Adipocyte (in vitro differentiated cells): Measurements from ENCODE around the gene OR10X1.

Experiments used
- DNase-seq: peaks from one replicate; pipeline ENCODE4 v3.0.0-alpha.2; 2015; ENCODE audit warnings: low read depth
- H3K27me3 ChIP-seq: replicated peaks from 2 replicates; pipeline ENCODE4 v1.7.0; 2013; ENCODE audit warnings: mild to moderate bottlenecking, low read length, moderate library complexity; ENCODE audit not compliant: control insufficient read depth, insufficient read depth
- H3K36me3 ChIP-seq: 2 replicates; pipeline ENCODE4 v1.7.0; 2013; ENCODE audit warnings: low read length, mild to moderate bottlenecking, moderate library complexity; ENCODE audit not compliant: control insufficient read depth, insufficient read depth, severe bottlenecking
- H3K4me1 ChIP-seq: 2 replicates; pipeline ENCODE4 v1.7.0; 2013; ENCODE audit warnings: mild to moderate bottlenecking, low read length, moderate library complexity; ENCODE audit not compliant: control insufficient read depth, insufficient read depth
- H3K4me3 ChIP-seq: 2 replicates; pipeline ENCODE4 v1.7.0; 2013; ENCODE audit warnings: mild to moderate bottlenecking, low read length, moderate library complexity
- H3K9ac ChIP-seq: 2 replicates; pipeline ENCODE4 v1.7.0; 2013; ENCODE audit warnings: mild to moderate bottlenecking, low read length, moderate library complexity
- H3K9me3 ChIP-seq: 2 replicates; pipeline ENCODE4 v1.7.0; 2013; ENCODE audit warnings: mild to moderate bottlenecking, low read length, moderate library complexity; ENCODE audit not compliant: control insufficient read depth

Gene OR10X1

GRCh38 chr1:158579733-158580132 is at the start of gene OR10X1:
Gene OR10X1, minus strand, starts transcription at chr1:158579899. Its CDS starts 0 bp downstream, at chr1:158579899.
- DNase-seq = no peak
- H3K27me3 ChIP-seq = no peaks in the 10 kb centered on the region
- H3K9ac ChIP-seq = no peak within 1 kb of the TSS
- H3K4me3 ChIP-seq = no peak within 1 kb of the TSS
- no peaks in the 10 kb centered on the region for H3K9me3 ChIP-seq
- H3K36me3 ChIP-seq = no peaks in the 10 kb centered on the region
- H3K4me1 ChIP-seq = no peaks in the 10 kb centered on the region

DNA sequence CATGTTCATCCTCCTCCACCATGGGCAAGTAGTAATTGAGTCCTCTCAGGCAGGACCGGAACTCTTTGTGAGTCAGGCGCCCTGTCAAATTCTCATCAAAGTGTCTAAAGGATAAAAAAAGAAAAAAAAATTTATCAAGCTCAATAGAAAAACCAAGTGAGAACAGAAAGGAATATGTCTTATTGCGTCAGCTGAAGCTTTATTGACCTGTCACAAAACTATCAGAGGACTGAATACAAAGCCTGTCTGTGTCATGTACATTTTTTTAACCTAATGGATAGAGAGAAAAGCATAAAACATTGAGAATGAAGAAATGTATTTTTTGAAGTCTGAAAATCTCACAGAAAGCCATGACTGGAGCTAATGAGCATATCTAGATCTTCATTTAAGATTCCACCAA is 34.1 kb upstream of the OR10X1 start:
- Histone ChIP-seq H3K9ac (no peak overlapping the region), H3K27me3 (no peaks in the 10 kb centered on the region), H3K4me3 (no peak overlapping the region), H3K4me1 (peaks cover 12% of the 10 kb centered on the region), H3K36me3 (no peaks in the 10 kb centered on the region), H3K9me3 (no peaks in the 10 kb centered on the region)
- no peak for DNase-seq

- Histone ChIP-seq H3K36me3 (no peaks in the 10 kb centered on the region), H3K4me3 (no peak overlapping the region), H3K9ac (no peak overlapping the region), H3K27me3 (no peaks in the 10 kb centered on the region), H3K4me1 (peaks cover 12% of the 10 kb centered on the region), H3K9me3 (no peaks in the 10 kb centered on the region)
- DNase-seq = no peak
Measured at GRCh38 chr1:158611916-158612315, 32.2 kb upstream of the OR10X1 start.

GRCh38 chr1:158607296-158607695 is 27.6 kb upstream of the OR10X1 start:
- no peak for DNase-seq
- Histone ChIP-seq H3K9ac (no peak overlapping the region), H3K9me3 (no peaks in the 10 kb centered on the region), H3K36me3 (no peaks in the 10 kb centered on the region), H3K27me3 (no peaks in the 10 kb centered on the region), H3K4me1 (peaks cover under 1% of the 10 kb centered on the region), H3K4me3 (no peak overlapping the region)

DNA sequence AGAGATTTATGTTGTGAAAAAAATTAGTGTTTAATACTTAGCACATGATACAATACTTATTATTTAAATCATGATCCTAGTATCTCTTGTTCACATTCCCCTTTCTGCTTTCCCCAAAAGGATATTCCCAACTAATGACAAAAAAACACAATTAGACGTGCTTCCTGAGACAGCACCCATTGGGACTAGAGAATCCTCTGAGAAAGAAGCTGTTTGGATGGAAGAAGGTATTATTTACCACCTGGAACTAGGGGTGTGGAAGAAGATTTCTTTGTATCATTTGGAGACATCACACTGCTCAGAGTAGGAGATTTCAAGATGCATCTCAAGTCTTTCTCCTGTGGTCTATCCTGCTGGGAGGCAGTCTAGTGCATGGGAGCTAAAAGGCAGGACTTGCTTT is 25.3 kb upstream of the OR10X1 start, which contains the start of gene OR10Z1:
Gene OR10Z1, plus strand, starts transcription at position 301 of the 400 bp plus-strand sequence. CDS start 1,171 bp downstream, outside the sequence.
- peaks cover 2% of the 10 kb centered on the region for H3K9me3 ChIP-seq
- no peaks in the 10 kb centered on the region for H3K27me3 ChIP-seq
- no peak for DNase-seq
- H3K36me3 ChIP-seq = no peaks in the 10 kb centered on the region
- no peak within 1 kb of the TSS for H3K9ac ChIP-seq
- no peak within 1 kb of the TSS for H3K4me3 ChIP-seq
- H3K4me1 ChIP-seq = no peaks in the 10 kb centered on the region

DNA sequence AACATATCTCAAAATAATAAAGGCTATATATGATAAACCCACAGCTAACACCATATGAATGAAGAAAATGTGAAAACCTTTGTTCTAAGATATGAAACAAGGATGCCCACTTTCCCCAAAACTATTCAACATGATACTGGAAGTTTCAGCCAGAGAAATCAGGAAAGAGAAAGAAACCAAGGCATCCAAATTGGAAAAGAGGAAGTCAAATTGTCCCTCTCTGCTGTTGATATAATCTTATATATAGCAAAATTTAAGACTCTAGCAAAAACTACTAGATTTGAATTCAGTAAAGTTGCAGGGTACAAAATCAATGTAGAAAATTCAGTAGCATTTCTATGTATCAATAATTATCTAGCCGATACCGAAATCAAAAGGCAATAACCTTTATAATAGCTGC is 21.0 kb upstream of the OR10X1 start:
- DNase-seq = no peak
- Histone ChIP-seq H3K4me1 (no peaks in the 10 kb centered on the region), H3K4me3 (no peak overlapping the region), H3K9me3 (peaks cover 28% of the 10 kb centered on the region), H3K36me3 (no peaks in the 10 kb centered on the region), H3K27me3 (no peaks in the 10 kb centered on the region), H3K9ac (no peak overlapping the region)

- H3K9ac ChIP-seq = no peak overlapping the region
- no peaks in the 10 kb centered on the region for H3K4me1 ChIP-seq
- no peaks in the 10 kb centered on the region for H3K27me3 ChIP-seq
- H3K4me3 ChIP-seq = no peak overlapping the region
- no peak for DNase-seq
- H3K36me3 ChIP-seq = no peaks in the 10 kb centered on the region
- H3K9me3 ChIP-seq = peaks cover 14% of the 10 kb centered on the region
Measured at GRCh38 chr1:158586942-158587341, 7.2 kb upstream of the OR10X1 start.

- no peak overlapping the region for H3K4me3 ChIP-seq
- H3K9me3 ChIP-seq = peaks cover 14% of the 10 kb centered on the region
- no peak overlapping the region for H3K9ac ChIP-seq
- no peaks in the 10 kb centered on the region for H3K27me3 ChIP-seq
- no peaks in the 10 kb centered on the region for H3K4me1 ChIP-seq
- H3K36me3 ChIP-seq = no peaks in the 10 kb centered on the region
- DNase-seq = no peak
Measured at GRCh38 chr1:158583962-158584361, 4.3 kb upstream of the OR10X1 start.

GRCh38 chr1:158577561-158577960 is 2.1 kb downstream of the OR10X1 start:
- Histone ChIP-seq H3K9ac (no peak overlapping the region), H3K4me1 (no peaks in the 10 kb centered on the region), H3K27me3 (peaks cover 3% of the 10 kb centered on the region), H3K9me3 (no peaks in the 10 kb centered on the region), H3K4me3 (no peak overlapping the region), H3K36me3 (no peaks in the 10 kb centered on the region)
- DNase-seq = no peak

GRCh38 chr1:158572226-158572625 is 7.5 kb downstream of the OR10X1 start:
- no peak overlapping the region for H3K4me3 ChIP-seq
- H3K27me3 ChIP-seq = peaks cover 4% of the 10 kb centered on the region
- H3K36me3 ChIP-seq = no peaks in the 10 kb centered on the region
- H3K4me1 ChIP-seq = no peaks in the 10 kb centered on the region
- no peak overlapping the region for H3K9ac ChIP-seq
- no peaks in the 10 kb centered on the region for H3K9me3 ChIP-seq
- DNase-seq = no peak

- peaks cover 4% of the 10 kb centered on the region for H3K27me3 ChIP-seq
- no peak within 1 kb of the TSS for H3K4me3 ChIP-seq
- H3K9ac ChIP-seq = no peak within 1 kb of the TSS
- no peaks in the 10 kb centered on the region for H3K9me3 ChIP-seq
- DNase-seq = no peak
- H3K36me3 ChIP-seq = no peaks in the 10 kb centered on the region
- H3K4me1 ChIP-seq = no peaks in the 10 kb centered on the region
Measured at GRCh38 chr1:158570480-158570879, 9.2 kb downstream of the OR10X1 start, which contains the start of gene OR6P1. Gene OR6P1, minus strand, starts transcription at chr1:158570580. Its CDS starts 6,976 bp downstream, at chr1:158563604.

GRCh38 chr1:158564608-158565007 is 15.1 kb downstream of the OR10X1 start:
- H3K9me3 ChIP-seq = no peaks in the 10 kb centered on the region
- H3K4me1 ChIP-seq = no peaks in the 10 kb centered on the region
- no peak for DNase-seq
- no peaks in the 10 kb centered on the region for H3K36me3 ChIP-seq
- no peak overlapping the region for H3K9ac ChIP-seq
- H3K4me3 ChIP-seq = no peak overlapping the region
- no peaks in the 10 kb centered on the region for H3K27me3 ChIP-seq
